HEK293 (cell line): ENCODE results near the gene CCM2L.

Source experiments
- CTCF ChIA-PET: fragments of 350-600 bp; formaldehyde crosslinking; extraction: SDS; loops from one replicate; lab custom pipeline; 2021; ENCODE audit warnings: antibody characterized with exemption; lab: Yijun Ruan, JAX
- POLR2A ChIA-PET: fragments of 300-600 bp; formaldehyde crosslinking; extraction: SDS; loops from one replicate; lab custom pipeline; 2020; ENCODE audit warnings: antibody characterized with exemption, inconsistent platforms; lab: Yijun Ruan, JAX
- H3K27ac ChIP-seq: fragments of 200-500 bp; sonication (Bioruptor generic); 2 replicates; pipeline ENCODE4 v1.5.1; 2014; ENCODE audit warnings: low read depth, low read length, control low read depth, inconsistent platforms; ENCODE audit errors: extremely low read depth
- H3K36me3 ChIP-seq, 2 experiments: fragments of 200-500 bp in 1 of 2; sonication (Bioruptor generic) in 1 of 2; 1 replicate in 1 of 2; 2 replicates in 1 of 2; pipeline ENCODE4 v1.5.1; 2014 to 2017; ENCODE audit warnings: inconsistent platforms in 2 of 2, low read length in 2 of 2; ENCODE audit not compliant: control insufficient read depth in 2 of 2, insufficient read depth in 1 of 2
- H3K4me1 ChIP-seq: fragments of 200-500 bp; sonication (Bioruptor generic); 2 replicates; pipeline ENCODE4 v1.5.1; 2014; ENCODE audit warnings: mild to moderate bottlenecking, low read length, inconsistent platforms; ENCODE audit not compliant: control insufficient read depth, insufficient read depth
- H3K4me3 ChIP-seq: 2 replicates; pipeline ENCODE4 v1.5.1; 2011; ENCODE audit warnings: low read depth, mild to moderate bottlenecking, control low read depth, low read length, moderate library complexity
- H3K9me3 ChIP-seq: fragments of 200-500 bp; sonication (Bioruptor generic); 2 replicates; pipeline ENCODE4 v1.5.1; 2014; ENCODE audit warnings: low read depth, low read length, inconsistent platforms; ENCODE audit not compliant: control insufficient read depth, insufficient read depth
- KLF9 ChIP-seq: fragments of 450-650 bp; formaldehyde crosslinking; IDR thresholded peaks from 2 replicates; pipeline ENCODE4 v1.5.1; 2016; ENCODE audit warnings: missing biosample characterization, missing genetic modification characterization, low read depth
- PRDM2 ChIP-seq: fragments of 450-650 bp; formaldehyde crosslinking; IDR thresholded peaks from 2 replicates; pipeline ENCODE4 v1.5.1; 2016; ENCODE audit warnings: missing biosample characterization, missing genetic modification characterization, borderline replicate concordance
- PRDM4 ChIP-seq: fragments of 450-650 bp; formaldehyde crosslinking; IDR thresholded peaks from 2 replicates; pipeline ENCODE4 v1.5.1; 2017; ENCODE audit warnings: missing biosample characterization, missing genetic modification characterization
- ZFP69B ChIP-seq: fragments of 450-650 bp; formaldehyde crosslinking; IDR thresholded peaks from 2 replicates; pipeline ENCODE4 v1.5.1; 2016; ENCODE audit warnings: missing biosample characterization, missing genetic modification characterization
- ZNF335 ChIP-seq: fragments of 450-650 bp; formaldehyde crosslinking; conservative IDR thresholded peaks from 2 replicates; pipeline ENCODE4 v1.5.1; 2016; ENCODE audit warnings: missing biosample characterization, missing genetic modification characterization
- ZNF521 ChIP-seq: fragments of 450-650 bp; formaldehyde crosslinking; IDR thresholded peaks from 2 replicates; pipeline ENCODE4 v1.5.1; 2017; ENCODE audit warnings: missing biosample characterization, mild to moderate bottlenecking, missing genetic modification characterization
- ZNF664 ChIP-seq: fragments of 450-650 bp; formaldehyde crosslinking; IDR thresholded peaks from 2 replicates; pipeline ENCODE4 v1.5.1; 2016; ENCODE audit warnings: missing biosample characterization, missing genetic modification characterization
- ZNF692 ChIP-seq: fragments of 450-650 bp; formaldehyde crosslinking; IDR thresholded peaks from 2 replicates; pipeline ENCODE4 v1.5.1; 2016; ENCODE audit warnings: missing biosample characterization, missing genetic modification characterization
- ZSCAN4 ChIP-seq: fragments of 450-650 bp; formaldehyde crosslinking; IDR thresholded peaks from 2 replicates; pipeline ENCODE4 v1.5.1; 2017; ENCODE audit warnings: missing biosample characterization, missing genetic modification characterization
- TF ChIP-seq, protein P1 (sequence below): fragments of 450-650 bp; formaldehyde crosslinking; IDR thresholded peaks from 2 replicates; pipeline ENCODE4 v1.5.1; 2017; ENCODE audit warnings: missing biosample characterization, missing genetic modification characterization

Gene CCM2L

DNA sequence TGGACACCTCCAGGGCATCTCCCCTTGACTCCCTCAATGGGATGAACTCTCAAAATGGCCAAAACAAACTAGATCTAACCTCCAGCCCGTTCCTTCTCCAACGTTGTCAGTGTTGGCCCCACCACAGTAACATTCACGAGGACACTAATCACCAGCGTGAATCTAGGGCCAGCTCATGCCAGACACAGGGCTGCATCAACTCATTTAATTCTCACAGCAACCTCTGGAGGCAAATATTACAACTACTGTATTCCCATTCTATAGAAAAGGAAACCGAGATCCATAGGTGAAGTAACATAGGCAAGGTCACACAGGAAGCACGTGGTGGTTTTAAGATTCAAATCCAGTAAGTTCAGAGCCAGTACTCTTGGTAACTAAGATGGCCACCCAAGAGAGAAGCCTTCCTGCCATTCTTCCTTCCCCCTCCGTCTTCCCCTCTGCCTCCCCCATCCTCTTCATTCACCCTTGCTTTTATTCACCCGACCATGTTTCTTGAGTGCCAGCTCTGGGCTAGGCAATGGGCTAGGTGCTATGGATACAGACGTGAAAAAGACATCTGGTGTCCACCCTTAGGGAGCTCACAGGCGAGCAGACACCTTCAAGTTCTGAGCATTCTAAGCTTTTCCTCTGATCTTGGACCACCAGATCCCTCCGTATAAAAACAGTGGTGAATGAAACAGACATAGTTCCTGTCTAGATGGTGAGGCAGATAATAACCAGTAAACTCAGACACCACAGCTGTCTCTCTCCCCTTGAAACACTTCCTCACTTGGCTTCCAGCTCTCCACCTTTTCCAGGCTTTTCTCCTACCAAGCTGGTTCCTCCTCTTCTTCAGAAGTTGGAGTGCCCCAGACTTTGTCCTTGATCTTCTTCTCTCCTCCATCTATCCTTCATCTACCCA, 9.6 kb downstream of the CCM2L start:
- Histone ChIP-seq H3K4me1 (no peaks in the 10 kb centered on the region), H3K4me3 (peak overlapping the region; percentile 28), H3K27ac (no peak overlapping the region), H3K9me3 (no peaks in the 10 kb centered on the region), H3K36me3 (no peaks in the 10 kb centered on the region)
- CTCF ChIA-PET: interaction anchor here (0.7 to 2.5 kb wide), 5 partner anchors 11 to 202 kb away, joined by 3 to 25 read pairs (median 4); no protein-coding TSS in a partner anchor
- POLR2A ChIA-PET: interaction anchor here (0.6 kb wide), 1 partner anchor 161 kb away, joined by 3 read pairs; no protein-coding TSS in a partner anchor
- TF ChIP-seq ZSCAN4 (tag by site-specific recombination) (no peak), ZNF335 (tag by site-specific recombination) (peak; percentile 58), ZNF692 (peak; percentile 70), ZNF521 (tag by site-specific recombination) (no peak), PRDM2 (no peak), ZFP69B (tag by site-specific recombination) (peak; percentile 50; the same call in 1 of the 2 replicates), KLF9 (0 out of 2 replicates have a peak, but pooled peaks have one; percentile 0), ZNF664 (tag by site-specific recombination) (peak; percentile 30; the same call in 1 of the 2 replicates), PRDM4 (tag by site-specific recombination) (0 out of 2 replicates have a peak, but pooled peaks have one; percentile 28)
- TF ChIP-seq, protein P1, sequence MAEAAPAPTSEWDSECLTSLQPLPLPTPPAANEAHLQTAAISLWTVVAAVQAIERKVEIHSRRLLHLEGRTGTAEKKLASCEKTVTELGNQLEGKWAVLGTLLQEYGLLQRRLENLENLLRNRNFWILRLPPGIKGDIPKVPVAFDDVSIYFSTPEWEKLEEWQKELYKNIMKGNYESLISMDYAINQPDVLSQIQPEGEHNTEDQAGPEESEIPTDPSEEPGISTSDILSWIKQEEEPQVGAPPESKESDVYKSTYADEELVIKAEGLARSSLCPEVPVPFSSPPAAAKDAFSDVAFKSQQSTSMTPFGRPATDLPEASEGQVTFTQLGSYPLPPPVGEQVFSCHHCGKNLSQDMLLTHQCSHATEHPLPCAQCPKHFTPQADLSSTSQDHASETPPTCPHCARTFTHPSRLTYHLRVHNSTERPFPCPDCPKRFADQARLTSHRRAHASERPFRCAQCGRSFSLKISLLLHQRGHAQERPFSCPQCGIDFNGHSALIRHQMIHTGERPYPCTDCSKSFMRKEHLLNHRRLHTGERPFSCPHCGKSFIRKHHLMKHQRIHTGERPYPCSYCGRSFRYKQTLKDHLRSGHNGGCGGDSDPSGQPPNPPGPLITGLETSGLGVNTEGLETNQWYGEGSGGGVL (tag by site-specific recombination): peak; percentile 48; the same call in 1 of the 2 replicates
